ENCODE data around the gene CACNA2D1.

The CACNA2D1 gene

GRCh38 chr7:82098414-82098813, 345.2 kb downstream of the CACNA2D1 start:
- DNase-seq: peak; percentile 54

- DNase-seq: no peak
Measured at GRCh38 chr7:82091126-82091684, 352.4 kb downstream of the CACNA2D1 start.

- DNase-seq: no peak
Measured at GRCh38 chr7:82087099-82087498, 356.5 kb downstream of the CACNA2D1 start.

GRCh38 chr7:82085116-82085515, 358.5 kb downstream of the CACNA2D1 start:
- DNase-seq: no peak

GRCh38 chr7:82081644-82082224, 361.8 kb downstream of the CACNA2D1 start:
- no peak for DNase-seq

- DNase-seq: no peak
Measured at GRCh38 chr7:82080254-82080927, 363.2 kb downstream of the CACNA2D1 start.

GRCh38 chr7:82079527-82079926, 364.1 kb downstream of the CACNA2D1 start:
- DNase-seq: no peak

- DNase-seq: no peak
Measured at GRCh38 chr7:82078807-82079206, 364.8 kb downstream of the CACNA2D1 start.

- DNase-seq: no peak
Measured at GRCh38 chr7:82071468-82071867, 372.1 kb downstream of the CACNA2D1 start.

GRCh38 chr7:82067628-82068264, 375.8 kb downstream of the CACNA2D1 start:
- DNase-seq: no peak

- DNase-seq: no peak
Measured at GRCh38 chr7:82057476-82057875, 386.1 kb downstream of the CACNA2D1 start.

- no peak for DNase-seq
Measured at GRCh38 chr7:82056282-82056681, 387.3 kb downstream of the CACNA2D1 start.

- DNase-seq: no peak
Measured at GRCh38 chr7:82054544-82054943, 389.0 kb downstream of the CACNA2D1 start.

GRCh38 chr7:82053453-82054032, 390.0 kb downstream of the CACNA2D1 start:
- no peak for DNase-seq

- no peak for DNase-seq
Measured at GRCh38 chr7:82051601-82052000, 392.0 kb downstream of the CACNA2D1 start.

GRCh38 chr7:82050792-82051191, 392.8 kb downstream of the CACNA2D1 start:
- DNase-seq: peak; percentile 67

GRCh38 chr7:82049891-82050533, 393.6 kb downstream of the CACNA2D1 start:
- peak; percentile 90 for DNase-seq

- DNase-seq: no peak
Measured at GRCh38 chr7:82049442-82049841, 394.1 kb downstream of the CACNA2D1 start.

GRCh38 chr7:82044497-82045080, 399.0 kb downstream of the CACNA2D1 start:
- DNase-seq: peak; percentile 59

GRCh38 chr7:82039621-82040020, 404.0 kb downstream of the CACNA2D1 start:
- peak; percentile 36 for DNase-seq

- DNase-seq: peak; percentile 89
Measured at GRCh38 chr7:82036146-82036886, 407.3 kb downstream of the CACNA2D1 start.

- DNase-seq: no peak
Measured at GRCh38 chr7:82035456-82035855, 408.1 kb downstream of the CACNA2D1 start.

Measured in fibroblast of skin of back (primary cell).